Measurements from ENCODE around the gene DENND4A. TPM values are rescaled to one million over a fixed set of nuclear protein-coding genes. Genes with fewer than 3 reads are reported as not detected.

Gene DENND4A
- polyA plus RNA-seq, 3 donors from 2014 or later = 6.4 to 18.9 (median 6.5) TPM

DNA sequence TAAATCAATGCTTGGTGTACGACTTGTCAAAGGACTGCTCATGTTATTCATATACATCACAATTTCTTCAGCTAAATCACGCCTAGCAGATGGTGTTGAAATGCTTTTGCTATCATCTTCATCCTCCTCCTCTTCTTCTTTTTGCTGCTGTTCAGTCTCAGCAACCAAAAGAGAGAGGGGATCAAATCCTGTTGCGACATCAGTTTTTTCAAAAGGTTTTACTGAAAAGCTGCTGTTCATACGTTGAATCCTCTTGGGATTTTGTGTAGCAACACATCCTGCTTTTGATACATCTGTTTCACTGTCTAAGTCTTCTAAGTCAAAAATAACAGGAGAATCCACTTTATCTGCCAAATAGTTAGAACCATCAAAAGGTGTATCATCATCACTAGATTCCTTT lies 101.3 kb downstream of the DENND4A start:
- Mint-ChIP-seq H3K9me3 (no peaks in the 10 kb centered on the region), H3K4me3 (no peak overlapping the region), H3K36me3 (peaks cover 29 to 60% (median 44%) of the 10 kb centered on the region in 3 donors), H3K27ac (peak overlapping the region in 1 of 6 donors; percentile 17), H3K27me3 (ENCODE audit: low read depth in 3 of 3) (no peaks in the 10 kb centered on the region), H3K4me1 (no peaks in the 10 kb centered on the region)
- no peak for DNase-seq

DNA sequence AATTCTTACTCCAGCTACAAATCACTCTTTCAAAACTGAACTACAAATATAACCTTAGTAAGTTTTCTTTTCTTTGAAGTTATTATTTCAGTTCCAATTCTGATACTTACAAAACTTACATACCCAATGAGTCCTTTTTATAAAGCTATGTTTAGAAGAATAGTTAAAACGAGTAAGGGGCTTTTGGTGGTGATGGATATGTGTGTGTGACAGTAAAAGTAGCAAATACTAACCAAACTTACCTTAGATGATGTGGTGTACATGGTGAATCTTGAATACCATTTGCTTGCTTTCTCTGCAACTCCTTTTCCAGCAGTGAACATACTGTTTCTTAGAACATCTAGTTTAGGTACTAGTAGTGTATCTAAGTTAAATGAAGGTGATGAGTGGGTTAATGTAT lies 101.9 kb downstream of the DENND4A start:
- DNase-seq = no peak
- H3K27ac Mint-ChIP-seq = no peak overlapping the region
- H3K9me3 Mint-ChIP-seq = no peaks in the 10 kb centered on the region
- no peaks in the 10 kb centered on the region for H3K27me3 Mint-ChIP-seq (ENCODE audit: low read depth in 3 of 3)
- H3K4me1 Mint-ChIP-seq = no peaks in the 10 kb centered on the region
- peaks cover 29 to 60% (median 44%) of the 10 kb centered on the region in 3 donors for H3K36me3 Mint-ChIP-seq
- H3K4me3 Mint-ChIP-seq = no peak overlapping the region

DNA sequence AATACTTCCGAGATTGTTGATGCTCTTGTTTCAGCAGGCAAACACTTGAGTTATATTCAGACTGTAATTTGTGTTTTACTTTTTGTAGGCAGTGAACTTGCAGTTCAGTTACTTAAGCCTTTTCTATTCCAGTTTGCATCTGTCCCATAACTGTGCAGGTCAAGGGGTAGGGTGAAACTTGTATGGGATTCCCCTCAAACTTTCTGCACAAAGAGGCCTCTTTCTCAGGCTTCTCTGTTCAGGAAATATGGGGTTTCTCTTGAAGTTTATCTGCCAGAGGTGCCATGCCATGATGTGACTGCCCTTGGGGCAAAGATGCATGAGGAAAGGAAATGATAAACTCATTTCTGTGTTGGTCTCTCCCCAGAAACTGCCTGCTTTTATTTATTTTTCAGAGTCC lies 103.6 kb downstream of the DENND4A start:
- Mint-ChIP-seq H3K36me3 (peaks cover 29 to 54% (median 49%) of the 10 kb centered on the region in 3 donors), H3K4me1 (no peaks in the 10 kb centered on the region), H3K9me3 (no peaks in the 10 kb centered on the region), H3K27ac (no peak overlapping the region), H3K4me3 (no peak overlapping the region), H3K27me3 (ENCODE audit: low read depth in 3 of 3) (no peaks in the 10 kb centered on the region)
- DNase-seq = no peak

DNA sequence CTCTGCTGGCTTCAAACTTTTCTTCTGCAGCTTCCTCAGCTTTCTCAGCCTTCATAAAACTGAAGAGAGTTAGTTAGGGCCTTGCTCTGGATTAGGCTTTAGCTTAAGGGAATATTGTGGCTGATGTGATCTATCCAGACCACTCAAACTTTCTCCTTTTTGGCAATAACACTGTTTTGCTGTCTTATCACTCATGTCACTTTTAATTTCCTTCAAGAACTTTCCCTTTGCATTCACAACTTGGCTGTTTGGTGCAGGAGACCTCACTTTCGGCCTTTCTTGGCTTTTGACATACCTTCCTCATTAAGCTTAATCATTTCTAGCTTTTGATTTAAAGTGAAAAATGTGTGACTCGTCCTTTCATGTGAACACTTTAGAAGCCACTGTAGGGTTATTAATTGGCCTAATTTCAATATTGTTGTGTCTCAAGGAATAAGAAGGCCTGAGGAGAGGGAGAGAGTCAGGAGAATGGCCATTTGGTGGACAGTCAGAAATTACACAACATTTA lies 109.6 kb downstream of the DENND4A start:
- peaks cover 0 to 2% (median 0%) of the 10 kb centered on the region in 3 donors for H3K27me3 Mint-ChIP-seq (ENCODE audit: low read depth in 3 of 3)
- peaks cover 5 to 12% (median 10%) of the 10 kb centered on the region in 3 donors for H3K36me3 Mint-ChIP-seq
- no peaks in the 10 kb centered on the region for H3K4me1 Mint-ChIP-seq
- H3K27ac Mint-ChIP-seq = no peak overlapping the region
- H3K9me3 Mint-ChIP-seq = no peaks in the 10 kb centered on the region
- DNase-seq = no peak
- no peak overlapping the region for H3K4me3 Mint-ChIP-seq

DNA sequence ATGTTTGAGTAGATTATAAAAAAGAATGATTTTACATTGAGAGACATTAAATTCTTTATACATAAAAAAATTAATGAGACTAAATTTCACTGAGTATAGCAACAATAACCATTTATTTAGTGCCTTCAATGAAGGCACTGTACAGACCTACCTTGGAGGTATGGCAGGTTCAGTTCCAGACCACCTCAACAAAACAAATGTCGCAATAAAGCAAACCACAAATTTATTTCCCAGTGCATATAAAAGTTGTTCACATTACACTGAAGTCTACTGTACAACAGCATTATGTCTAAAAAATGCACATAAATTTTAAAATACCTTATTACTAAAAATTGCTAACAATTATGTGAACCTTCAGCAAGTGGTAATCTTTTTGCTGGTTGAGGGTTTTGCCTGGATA lies 111.5 kb downstream of the DENND4A start:
- DNase-seq = no peak
- Mint-ChIP-seq H3K36me3 (peaks cover 0 to 5% (median 3%) of the 10 kb centered on the region in 3 donors), H3K9me3 (no peaks in the 10 kb centered on the region), H3K4me1 (no peaks in the 10 kb centered on the region), H3K27ac (peak overlapping the region in 3 of 6 donors; percentile 11 to 41 (median 29)), H3K4me3 (no peak overlapping the region), H3K27me3 (ENCODE audit: low read depth in 3 of 3) (peaks cover 0 to 2% (median 0%) of the 10 kb centered on the region in 3 donors)

DNA sequence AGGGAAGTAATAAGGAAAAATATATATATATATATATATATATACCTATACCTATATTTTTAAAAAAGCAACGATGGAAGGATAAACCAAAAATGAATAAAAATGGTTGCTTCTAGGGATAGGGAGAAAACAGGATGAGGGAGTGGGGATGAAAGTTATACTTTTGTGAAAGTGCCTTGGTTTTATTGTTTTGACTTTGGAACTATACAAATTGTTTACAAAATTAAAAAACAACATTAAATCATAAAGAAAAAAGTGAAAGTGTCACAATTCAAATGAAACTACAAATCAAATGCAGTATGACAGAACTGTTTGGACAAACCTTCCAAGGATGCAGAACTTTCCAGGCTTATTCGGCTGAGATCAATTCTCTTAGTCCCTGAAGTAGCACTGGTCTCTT lies 116.0 kb downstream of the DENND4A start:
- peaks cover 0 to 2% (median 0%) of the 10 kb centered on the region in 3 donors for H3K27me3 Mint-ChIP-seq (ENCODE audit: low read depth in 3 of 3)
- H3K27ac Mint-ChIP-seq = no peak overlapping the region
- H3K4me1 Mint-ChIP-seq = no peaks in the 10 kb centered on the region
- no peak for DNase-seq
- H3K4me3 Mint-ChIP-seq = no peak overlapping the region
- H3K36me3 Mint-ChIP-seq = peaks cover 0 to 16% (median 5%) of the 10 kb centered on the region in 3 donors
- no peaks in the 10 kb centered on the region for H3K9me3 Mint-ChIP-seq

DNA sequence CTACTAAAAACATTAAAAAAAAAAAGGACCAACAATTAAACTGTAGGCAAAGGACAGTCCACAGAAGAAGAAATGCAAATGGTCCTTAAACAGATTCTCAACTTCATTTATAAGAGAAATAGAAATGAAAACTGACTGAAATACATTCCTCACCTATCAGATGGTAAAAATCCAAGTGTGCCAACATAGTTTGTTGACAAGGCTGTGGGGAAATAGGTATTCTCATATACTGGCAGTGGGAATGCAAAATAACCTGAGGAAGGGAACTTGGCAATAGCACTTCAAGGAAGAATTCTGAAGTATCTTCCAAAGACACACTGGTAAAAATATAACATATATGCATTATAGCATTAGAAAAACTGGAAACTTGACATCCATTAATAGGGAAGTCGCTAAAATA lies 116.5 kb downstream of the DENND4A start:
- Mint-ChIP-seq H3K27ac (peak overlapping the region in 2 of 6 donors; percentile 2 to 15), H3K27me3 (ENCODE audit: low read depth in 3 of 3) (peaks cover 0 to 2% (median 0%) of the 10 kb centered on the region in 3 donors), H3K4me3 (no peak overlapping the region), H3K9me3 (no peaks in the 10 kb centered on the region), H3K4me1 (no peaks in the 10 kb centered on the region), H3K36me3 (peaks cover under 1 to 20% (median 9%) of the 10 kb centered on the region in 3 donors)
- no peak for DNase-seq

DNA sequence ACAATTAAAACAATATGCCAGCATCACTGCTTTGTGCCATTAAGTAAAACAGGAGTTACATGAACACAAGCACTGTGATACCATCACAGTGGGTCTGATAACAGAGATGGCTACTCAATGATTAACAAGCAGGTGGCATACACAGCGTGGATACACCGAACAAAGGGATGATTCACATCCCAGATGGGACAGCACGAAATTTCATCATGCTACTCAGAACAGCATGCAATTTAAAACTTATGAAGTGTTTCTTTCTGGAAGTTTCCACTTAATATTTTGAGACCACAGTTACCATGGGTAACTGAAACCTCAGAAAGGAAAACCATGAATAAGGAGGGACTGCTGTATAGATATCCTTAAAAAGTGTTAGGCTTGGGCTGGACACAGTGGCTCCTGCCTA lies 125.8 kb downstream of the DENND4A start:
- peaks cover 22 to 42% (median 23%) of the 10 kb centered on the region in 3 donors for H3K36me3 Mint-ChIP-seq
- DNase-seq = no peak
- H3K4me3 Mint-ChIP-seq = no peak overlapping the region
- H3K4me1 Mint-ChIP-seq = no peaks in the 10 kb centered on the region
- no peak overlapping the region for H3K27ac Mint-ChIP-seq
- no peaks in the 10 kb centered on the region for H3K9me3 Mint-ChIP-seq
- H3K27me3 Mint-ChIP-seq (ENCODE audit: low read depth in 3 of 3) = no peaks in the 10 kb centered on the region

DNA sequence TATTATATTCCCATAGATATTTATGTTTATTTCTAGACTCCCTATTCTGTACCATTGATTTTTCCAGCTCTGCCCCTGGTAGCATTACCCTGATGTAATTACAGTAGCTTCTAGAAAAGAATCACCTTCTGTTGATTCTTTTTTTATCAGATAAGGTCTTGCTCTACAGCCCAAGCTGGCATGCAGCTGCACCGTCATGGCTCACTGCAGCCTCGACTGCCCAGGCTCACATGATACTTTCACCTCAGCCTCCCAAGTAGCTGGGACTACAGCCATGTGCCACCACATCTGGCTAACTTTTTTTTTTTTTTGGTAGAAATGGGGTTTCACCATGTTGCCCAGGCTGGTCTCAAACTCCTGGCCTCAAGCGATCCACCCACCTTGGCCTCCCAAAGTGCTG lies 128.6 kb downstream of the DENND4A start:
- H3K27me3 Mint-ChIP-seq (ENCODE audit: low read depth in 3 of 3) = no peaks in the 10 kb centered on the region
- no peaks in the 10 kb centered on the region for H3K9me3 Mint-ChIP-seq
- H3K36me3 Mint-ChIP-seq = peaks cover 10 to 28% (median 17%) of the 10 kb centered on the region in 3 donors
- H3K27ac Mint-ChIP-seq = no peak overlapping the region
- no peak for DNase-seq
- no peak overlapping the region for H3K4me3 Mint-ChIP-seq
- no peaks in the 10 kb centered on the region for H3K4me1 Mint-ChIP-seq

DNA sequence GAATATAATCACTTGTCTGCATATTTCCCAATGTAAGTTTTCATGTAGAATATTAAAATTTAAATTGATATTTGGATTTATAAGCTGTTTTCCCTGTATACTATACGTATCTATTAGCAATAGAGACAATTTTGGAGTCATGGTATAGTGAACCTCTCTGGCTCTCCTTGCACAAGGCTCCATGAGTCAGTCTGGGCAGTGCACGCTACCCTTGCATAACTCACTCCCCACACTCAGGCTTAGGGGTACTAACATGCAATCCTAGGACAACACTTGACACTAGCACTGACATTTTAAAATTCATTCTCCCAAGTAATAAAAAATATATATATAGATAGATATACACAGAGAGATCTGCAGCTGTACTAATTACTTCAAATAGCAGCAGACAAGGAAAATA lies 131.2 kb downstream of the DENND4A start:
- DNase-seq = no peak
- Mint-ChIP-seq H3K27me3 (ENCODE audit: low read depth in 3 of 3) (no peaks in the 10 kb centered on the region), H3K4me3 (no peak overlapping the region), H3K9me3 (no peaks in the 10 kb centered on the region), H3K4me1 (no peaks in the 10 kb centered on the region), H3K36me3 (peaks cover 10 to 26% (median 20%) of the 10 kb centered on the region in 3 donors), H3K27ac (no peak overlapping the region)

DNA sequence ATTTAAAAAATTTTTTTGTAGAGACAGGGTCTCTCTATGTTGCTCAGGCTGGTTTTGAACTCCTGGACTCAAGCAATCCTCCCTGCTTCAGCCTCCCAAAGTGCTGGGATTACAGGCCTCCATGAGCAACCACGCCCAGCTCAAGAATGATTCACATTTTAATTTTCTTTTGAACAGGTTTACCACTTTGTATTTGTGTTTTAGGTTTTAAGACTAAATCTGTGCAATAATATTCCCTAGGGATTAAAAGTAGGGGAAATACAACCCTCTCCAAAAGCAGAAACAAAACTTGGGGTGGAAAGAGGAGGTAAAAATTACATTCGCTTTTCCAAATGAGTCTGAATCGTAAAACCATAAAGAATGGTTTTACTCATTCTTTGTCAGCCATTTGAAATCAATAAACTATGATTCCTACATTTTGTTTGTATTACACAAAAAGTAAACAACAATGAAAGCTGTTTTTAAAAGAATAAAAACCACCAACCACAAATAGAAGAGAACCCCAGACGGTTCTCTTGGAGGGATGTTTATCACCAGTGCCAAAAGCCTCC lies 132.5 kb downstream of the DENND4A start:
- Mint-ChIP-seq H3K36me3 (peaks cover 15 to 26% (median 16%) of the 10 kb centered on the region in 3 donors), H3K9me3 (no peaks in the 10 kb centered on the region), H3K27ac (peak overlapping the region in 2 of 6 donors; percentile 11 to 60), H3K27me3 (ENCODE audit: low read depth in 3 of 3) (no peaks in the 10 kb centered on the region), H3K4me1 (no peaks in the 10 kb centered on the region), H3K4me3 (no peak overlapping the region)
- DNase-seq = no peak

DNA sequence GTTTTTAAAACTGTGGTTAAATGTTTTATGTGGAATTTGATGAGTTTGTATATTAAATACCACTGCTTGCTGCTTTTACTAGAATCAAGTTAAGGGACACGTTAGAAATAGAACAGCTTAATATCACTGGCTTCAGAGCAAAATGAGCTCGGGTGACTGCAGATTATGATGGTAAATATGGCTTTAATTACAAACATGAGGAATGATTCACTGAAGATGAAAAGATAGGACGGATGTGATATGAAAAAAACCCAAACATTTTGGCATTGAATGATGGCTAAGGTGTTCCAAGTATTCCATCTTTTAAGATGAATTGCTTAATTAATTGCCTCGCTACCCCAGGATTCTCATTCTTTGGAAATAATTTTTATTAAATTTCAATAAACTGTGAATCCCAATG lies 136.6 kb downstream of the DENND4A start:
- Mint-ChIP-seq H3K36me3 (peaks cover 9 to 26% (median 22%) of the 10 kb centered on the region in 3 donors), H3K27me3 (ENCODE audit: low read depth in 3 of 3) (peaks cover 0 to 4% (median 0%) of the 10 kb centered on the region in 3 donors), H3K9me3 (no peaks in the 10 kb centered on the region), H3K27ac (no peak overlapping the region), H3K4me1 (peaks cover 0 to 2% of the 10 kb centered on the region in 2 donors), H3K4me3 (no peak overlapping the region)
- no peak for DNase-seq

DNA sequence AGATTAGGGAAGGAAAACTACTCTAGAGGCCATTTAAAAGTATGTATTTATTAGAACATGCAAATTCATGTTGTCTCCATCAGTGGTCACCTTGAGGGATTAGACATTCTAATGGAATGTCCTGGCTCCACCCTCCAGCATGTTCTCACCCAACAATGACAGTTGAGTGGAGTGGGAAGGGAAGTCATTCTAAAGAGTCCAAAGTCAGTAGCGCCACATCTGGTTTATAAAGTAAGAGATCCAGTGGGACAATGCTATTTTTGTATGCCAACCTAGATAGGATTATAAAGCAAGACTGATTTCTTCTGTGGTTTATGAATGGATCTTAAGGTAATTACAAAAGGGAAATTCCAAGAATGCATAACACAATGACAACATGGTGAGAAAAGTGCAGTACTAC lies 137.1 kb downstream of the DENND4A start:
- Mint-ChIP-seq H3K27me3 (ENCODE audit: low read depth in 3 of 3) (peaks cover 0 to 5% (median 0%) of the 10 kb centered on the region in 3 donors), H3K9me3 (no peaks in the 10 kb centered on the region), H3K36me3 (peaks cover 10 to 26% (median 19%) of the 10 kb centered on the region in 3 donors), H3K27ac (no peak overlapping the region), H3K4me1 (peaks cover 0 to 2% of the 10 kb centered on the region in 2 donors), H3K4me3 (no peak overlapping the region)
- no peak for DNase-seq

DNA sequence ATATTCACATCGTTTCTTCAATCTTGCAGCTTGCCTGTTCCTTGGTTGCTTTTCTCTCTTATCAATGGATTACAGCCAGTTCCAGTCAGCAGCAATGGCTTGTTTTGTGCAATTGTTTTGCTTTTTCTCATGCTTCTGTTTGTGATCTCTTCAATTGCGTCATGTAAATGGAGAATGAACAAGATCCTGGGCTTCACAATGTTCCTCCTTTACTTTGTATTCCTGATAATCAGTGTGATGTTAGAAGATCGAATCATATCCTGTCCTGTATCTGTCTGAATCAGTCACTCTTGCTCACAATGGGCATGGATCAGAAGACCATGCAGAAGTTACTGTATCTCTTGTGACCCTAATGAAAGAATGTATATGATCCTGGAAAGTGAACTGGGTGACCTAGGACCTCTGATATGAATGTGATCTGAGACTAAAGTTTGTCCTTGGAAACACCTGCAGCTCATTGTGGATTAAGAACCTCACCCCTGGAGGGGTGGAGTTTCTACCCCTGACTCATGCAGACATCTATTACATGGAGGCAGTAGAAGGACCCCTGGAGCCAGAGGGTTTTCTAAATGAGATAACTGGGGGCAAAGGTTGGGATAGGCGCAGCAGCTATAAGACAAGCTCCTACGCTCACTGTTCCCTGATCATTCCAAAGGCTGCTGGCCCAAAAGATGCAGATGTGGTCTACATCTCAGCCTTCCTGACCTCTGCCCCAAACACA lies 138.1 kb downstream of the DENND4A start:
- Mint-ChIP-seq H3K27me3 (ENCODE audit: low read depth in 3 of 3) (peaks cover 0 to 8% (median 0%) of the 10 kb centered on the region in 3 donors), H3K4me3 (no peak overlapping the region), H3K4me1 (peaks cover 0 to 2% of the 10 kb centered on the region in 2 donors), H3K9me3 (no peaks in the 10 kb centered on the region), H3K36me3 (peaks cover 13 to 26% (median 18%) of the 10 kb centered on the region in 3 donors), H3K27ac (peak overlapping the region in 5 of 6 donors; percentile 1 to 71 (median 8))
- no peak for DNase-seq

All from immature natural killer cell (primary cell).